ENCODE data around the gene HPCAL4.

The HPCAL4 gene

GRCh38 chr1:39677645-39678044, 13.6 kb downstream of the HPCAL4 start:
- no peak for TF ChIP-seq CTCF (IDR thresholded peaks at IDR 0.05; ENCODE audit: control extremely low read depth, extremely low read depth, low read depth, missing control alignments)
- DNase-seq (ENCODE audit: extremely low spot score) = no peak
- ChIA-PET POLR2A (no interaction called here), CTCF (interaction anchor here (1.5 to 13.8 kb wide), 4 partner anchors 10 to 122 kb away, joined by 3 to 276 read pairs (median 4); no protein-coding TSS in a partner anchor)

DNA sequence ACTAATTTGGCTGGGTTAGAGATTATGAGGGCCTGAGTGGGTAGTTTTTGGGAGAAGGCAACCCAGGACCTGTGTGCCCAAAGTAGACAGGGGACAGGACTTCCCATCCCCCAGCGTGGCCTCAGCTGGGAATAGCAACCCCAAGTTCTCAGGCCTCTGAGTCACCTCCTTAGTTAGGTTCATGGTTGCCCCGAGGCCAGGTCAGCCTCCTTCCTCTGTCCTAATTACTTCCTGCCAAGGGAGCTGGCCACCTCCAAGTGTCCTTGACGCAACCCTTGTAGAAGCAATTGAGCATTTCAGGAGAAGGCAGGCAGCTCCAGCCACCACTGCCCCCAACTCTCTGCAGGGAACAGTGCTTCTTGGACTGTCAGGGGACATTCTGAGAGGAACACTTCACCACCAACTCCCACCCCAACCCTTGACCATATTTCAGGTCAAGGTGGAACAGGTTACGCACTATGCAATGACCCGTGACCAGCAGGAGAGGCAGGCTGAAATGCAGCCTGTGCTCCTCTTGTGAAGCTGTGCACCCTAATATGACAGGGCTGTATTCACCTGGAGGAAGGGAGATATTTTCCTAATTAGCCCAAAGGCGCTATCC, 14.2 kb downstream of the HPCAL4 start:
- ChIA-PET POLR2A (no interaction called here), CTCF (interaction anchor here (1.5 to 13.8 kb wide), 3 partner anchors 11 to 122 kb away, joined by 3 to 276 read pairs (median 3); no protein-coding TSS in a partner anchor)
- no peak for TF ChIP-seq CTCF (IDR thresholded peaks at IDR 0.05; ENCODE audit: control extremely low read depth, extremely low read depth, low read depth, missing control alignments)
- no peak for DNase-seq (ENCODE audit: extremely low spot score)

DNA sequence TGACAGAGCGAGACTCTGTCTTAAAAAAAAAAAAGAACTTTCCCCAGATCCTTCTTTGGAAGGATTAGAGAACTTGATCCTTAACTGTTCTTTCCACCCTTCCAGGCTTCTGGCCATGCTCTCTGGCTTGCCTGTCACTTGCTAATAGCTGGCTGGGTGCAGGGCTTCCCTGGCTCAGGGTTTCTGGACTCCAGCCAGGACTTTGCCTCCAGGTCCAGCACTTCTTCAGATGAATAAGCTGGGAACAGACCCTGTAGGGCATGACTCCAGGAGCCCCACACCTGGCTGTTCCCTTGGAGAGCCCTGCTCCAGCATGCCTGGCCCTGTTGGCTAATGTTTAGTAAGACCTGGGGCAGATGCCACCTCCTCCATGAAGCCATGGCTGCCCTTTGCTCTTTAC, 16.0 kb downstream of the HPCAL4 start:
- TF ChIP-seq CTCF (IDR thresholded peaks at IDR 0.05; ENCODE audit: control extremely low read depth, extremely low read depth, low read depth, missing control alignments) = no peak
- no peak for DNase-seq (ENCODE audit: extremely low spot score)
- ChIA-PET POLR2A (no interaction called here), CTCF (interaction anchor here (1.1 to 13.8 kb wide), 4 partner anchors 19 to 98 kb away, joined by 3 to 276 read pairs (median 3); no protein-coding TSS in a partner anchor)

DNA sequence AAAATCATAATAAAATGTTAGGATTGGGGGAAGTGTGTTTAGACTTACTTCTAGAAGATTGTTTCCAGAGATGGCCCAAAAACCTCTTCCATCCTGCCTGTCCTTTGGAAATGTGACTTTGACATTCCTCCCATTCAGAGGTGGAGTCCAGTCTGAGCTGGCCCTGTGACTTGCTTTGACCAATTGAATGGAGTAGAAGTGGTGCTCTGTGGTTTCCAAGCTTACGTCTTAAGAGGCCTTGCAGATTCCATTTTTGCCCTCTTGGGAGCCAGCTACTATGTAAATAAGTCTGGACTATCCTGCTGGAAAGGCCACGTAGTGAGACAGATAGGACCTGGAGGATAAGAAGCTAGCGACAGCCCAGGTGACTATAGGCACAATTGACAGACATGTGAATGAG, 18.0 kb downstream of the HPCAL4 start:
- no peak for DNase-seq (ENCODE audit: extremely low spot score)
- POLR2A ChIA-PET = no interaction called here
- no peak for TF ChIP-seq CTCF (IDR thresholded peaks at IDR 0.05; ENCODE audit: control extremely low read depth, extremely low read depth, low read depth, missing control alignments)
- CTCF ChIA-PET = interaction anchor here (1.0 to 13.8 kb wide), 24 partner anchors 8 to 125 kb away, joined by 3 to 276 read pairs (median 6); partner anchors contain the start of gene HPCAL4

DNA sequence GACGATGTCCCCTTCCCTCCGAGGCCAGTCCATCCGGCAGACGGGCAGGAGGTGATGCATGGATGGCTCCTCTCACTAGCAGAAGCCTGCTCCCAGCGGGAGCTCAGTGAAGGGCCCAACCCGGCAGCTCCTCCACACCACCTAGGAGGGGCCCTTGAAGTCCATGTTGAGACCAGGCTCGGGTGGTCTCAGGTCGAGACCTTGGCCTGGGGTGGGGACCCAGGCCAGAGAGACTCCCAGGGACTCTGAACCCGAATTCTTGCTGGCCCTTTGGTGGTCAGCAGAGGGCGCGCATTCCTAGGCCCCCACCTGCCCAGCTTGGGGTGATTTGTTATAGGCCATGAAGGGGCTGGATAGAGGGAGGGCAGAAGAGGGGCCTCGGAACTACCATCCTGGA, 18.7 kb downstream of the HPCAL4 start:
- CTCF ChIA-PET = interaction anchor here (0.8 to 13.8 kb wide), 28 partner anchors 9 to 414 kb away, joined by 3 to 276 read pairs (median 5); partner anchors contain the start of gene HPCAL4
- POLR2A ChIA-PET = no interaction called here
- TF ChIP-seq CTCF (IDR thresholded peaks at IDR 0.05; ENCODE audit: control extremely low read depth, extremely low read depth, low read depth, missing control alignments) = peak; percentile 55
- DNase-seq (ENCODE audit: extremely low spot score) = peak; percentile 61

DNA sequence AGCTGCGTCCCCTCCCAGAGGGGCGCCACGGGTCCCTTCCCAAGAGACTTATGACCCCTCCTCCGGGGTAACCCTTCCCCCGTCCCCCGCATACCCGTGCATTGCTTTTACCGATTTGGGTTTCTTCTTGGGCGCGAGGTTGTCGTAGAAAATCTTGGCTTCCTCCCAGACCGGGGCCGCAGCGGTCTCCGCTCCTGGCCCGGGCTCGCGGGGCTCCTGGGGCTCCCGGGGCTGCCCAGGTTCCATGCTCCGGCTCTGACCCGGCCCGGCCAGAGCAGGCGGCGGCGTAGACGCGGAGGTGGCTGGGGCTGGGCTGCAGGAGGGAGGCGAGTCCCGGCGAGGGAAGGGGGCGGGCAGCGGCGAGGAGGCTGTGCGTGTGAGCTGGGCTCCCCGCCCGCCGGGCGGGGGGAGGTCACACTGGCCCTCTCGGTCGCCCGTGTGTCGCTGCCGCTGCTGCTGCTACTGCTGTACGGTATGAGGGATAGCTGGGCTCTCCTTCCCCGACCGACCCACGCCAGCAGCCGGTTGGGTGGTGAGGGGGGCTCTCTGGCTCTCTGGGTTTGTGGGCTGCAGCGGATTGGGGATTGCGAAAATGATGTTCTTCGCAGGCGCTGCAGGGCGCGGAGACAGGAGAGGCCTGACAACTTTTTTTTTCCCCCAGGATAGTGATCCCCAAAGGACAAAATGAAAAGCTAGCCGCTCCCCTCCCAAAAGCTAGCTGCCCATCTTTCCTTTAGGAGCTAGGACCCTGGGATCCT, 19.3 kb downstream of the HPCAL4 start, which contains the start of gene NT5C1A:
Gene NT5C1A (minus strand): TSS at position 315 of the 758 bp plus-strand sequence. CDS start 69 bp downstream, at position 246.
- DNase-seq (ENCODE audit: extremely low spot score) = peak; percentile 66
- CTCF ChIA-PET = interaction anchor here (0.8 to 13.8 kb wide), 26 partner anchors 9 to 413 kb away, joined by 3 to 276 read pairs (median 5); partner anchors contain the start of gene HPCAL4
- POLR2A ChIA-PET = no interaction called here
- TF ChIP-seq CTCF (IDR thresholded peaks at IDR 0.05; ENCODE audit: control extremely low read depth, extremely low read depth, low read depth, missing control alignments) = no peak
